GM04503 (cell line): ENCODE data around the gene CKAP2L.

Experiments used
- DNase-seq: peaks from one replicate; pipeline ENCODE4 v3.0.0-alpha.2; 2012; ENCODE audit warnings: low read depth

Gene CKAP2L

GRCh38 chr2:112762276-112762675 lies 2.1 kb downstream of the CKAP2L start:
- no peak for DNase-seq

DNA sequence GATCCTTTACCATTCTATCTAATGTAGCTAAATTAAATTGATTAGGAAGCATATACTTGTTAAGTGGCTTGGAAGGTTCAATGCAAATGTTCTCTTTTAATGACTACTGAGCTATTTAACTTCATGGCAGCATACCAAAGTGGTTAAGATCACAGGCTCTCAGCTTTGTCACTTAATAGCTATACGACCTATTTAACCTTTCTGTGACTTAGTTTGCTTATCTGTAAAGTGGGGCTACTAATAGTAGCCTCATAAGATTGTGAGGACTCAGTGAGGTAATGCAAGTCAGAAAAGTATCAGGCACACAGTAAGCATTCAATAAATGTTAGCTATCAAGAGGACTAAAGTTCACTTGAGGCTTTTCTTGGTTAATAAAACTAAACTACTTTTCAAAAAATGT lies 4.3 kb downstream of the CKAP2L start:
- no peak for DNase-seq

DNA sequence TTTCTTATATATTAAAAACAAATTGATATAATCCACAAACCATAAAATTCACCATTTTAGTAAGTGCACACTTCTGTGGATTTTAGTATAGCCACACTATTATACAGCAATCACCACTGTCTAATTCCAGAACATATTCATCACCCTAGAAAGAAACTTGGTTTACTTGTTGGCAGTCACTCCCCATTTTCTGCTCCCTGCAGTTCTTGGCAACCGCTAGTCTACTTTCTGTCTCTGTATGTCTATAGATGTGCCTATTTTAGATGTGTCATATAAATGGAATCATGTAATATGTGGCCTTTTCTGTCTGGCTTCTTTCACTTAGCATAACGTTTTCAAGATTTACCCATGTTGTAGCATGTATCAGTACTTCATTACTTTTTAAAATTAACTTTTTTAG lies 5.7 kb downstream of the CKAP2L start:
- DNase-seq, result no peak

GRCh38 chr2:112757265-112757664 lies 7.1 kb downstream of the CKAP2L start:
- no peak for DNase-seq

DNA sequence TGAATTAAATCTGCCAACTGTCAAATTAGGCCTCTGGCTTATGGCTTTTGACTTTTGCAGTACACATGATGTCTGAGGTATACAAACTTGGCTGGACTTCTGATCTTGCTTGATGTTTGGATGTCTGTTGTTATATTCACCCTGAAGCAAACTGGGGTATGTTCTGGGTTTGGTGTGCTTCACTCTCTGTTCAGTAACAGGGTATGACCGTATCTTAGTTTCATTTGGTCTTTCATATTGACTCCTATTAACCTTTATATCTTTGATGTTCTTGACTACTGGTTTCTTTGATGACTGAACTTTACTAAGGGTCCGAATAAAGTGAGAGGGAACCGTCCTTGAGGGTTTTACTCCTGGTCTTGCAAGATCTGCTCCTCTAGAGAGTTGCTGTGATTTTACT lies 8.2 kb downstream of the CKAP2L start:
- no peak for DNase-seq

GRCh38 chr2:112755444-112755843 lies 9.0 kb downstream of the CKAP2L start:
- no peak for DNase-seq

DNA sequence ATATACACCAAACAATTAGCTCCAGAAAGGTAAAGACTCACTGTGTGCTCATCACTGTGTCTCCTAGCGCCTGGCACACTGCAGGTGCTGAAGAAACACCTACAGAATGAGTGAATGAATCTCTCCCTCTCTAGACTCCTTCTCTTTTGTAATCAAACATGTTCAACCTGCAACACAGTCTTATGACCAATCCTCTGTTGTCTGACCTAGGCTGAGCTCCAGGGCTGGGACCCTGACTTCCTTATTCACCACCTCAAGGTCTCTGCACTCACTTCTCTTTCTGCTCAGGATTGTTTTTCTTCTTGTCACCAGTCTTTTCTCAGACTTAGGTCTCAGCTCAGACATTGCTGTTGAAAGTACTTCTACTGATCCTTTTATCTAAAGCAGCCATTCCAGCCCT lies 9.8 kb downstream of the CKAP2L start:
- no peak for DNase-seq

DNA sequence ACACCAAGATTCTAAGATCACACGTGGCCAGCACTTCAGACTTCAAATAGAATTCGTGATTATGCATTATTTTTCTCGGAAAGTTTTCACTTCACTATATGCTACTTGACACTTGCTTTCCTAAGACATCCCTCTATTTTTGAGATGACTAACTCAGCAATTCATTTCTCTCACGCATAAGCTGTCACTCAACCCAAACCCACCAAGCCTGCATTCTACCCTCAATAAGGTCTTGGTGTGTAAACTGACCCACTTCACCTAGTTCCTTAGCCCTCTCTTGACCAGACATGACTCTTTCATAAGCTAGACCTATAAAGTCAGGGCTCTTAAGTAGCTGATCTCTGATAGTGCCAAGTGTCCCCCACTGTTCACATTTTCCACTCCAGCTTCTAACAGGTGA lies 11.7 kb downstream of the CKAP2L start:
- no peak for DNase-seq

GRCh38 chr2:112751451-112752197 lies 12.8 kb downstream of the CKAP2L start:
- no peak for DNase-seq

DNA sequence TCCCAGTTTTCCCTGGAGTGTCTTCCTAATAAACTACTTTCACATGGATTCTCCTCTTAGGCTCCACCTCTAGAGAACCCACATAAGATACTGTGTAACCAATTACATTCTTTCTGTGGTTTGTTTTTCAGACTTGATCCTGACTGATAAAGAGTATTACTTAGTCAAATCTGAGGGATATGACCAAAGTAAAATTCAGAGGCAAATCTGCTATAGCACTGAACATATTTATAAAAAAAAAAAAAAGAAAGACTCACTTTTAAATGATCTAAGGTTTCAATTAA lies 13.9 kb downstream of the CKAP2L start:
- DNase-seq, result no peak

GRCh38 chr2:112749755-112750559 lies 14.5 kb downstream of the CKAP2L start:
- DNase-seq, result no peak

DNA sequence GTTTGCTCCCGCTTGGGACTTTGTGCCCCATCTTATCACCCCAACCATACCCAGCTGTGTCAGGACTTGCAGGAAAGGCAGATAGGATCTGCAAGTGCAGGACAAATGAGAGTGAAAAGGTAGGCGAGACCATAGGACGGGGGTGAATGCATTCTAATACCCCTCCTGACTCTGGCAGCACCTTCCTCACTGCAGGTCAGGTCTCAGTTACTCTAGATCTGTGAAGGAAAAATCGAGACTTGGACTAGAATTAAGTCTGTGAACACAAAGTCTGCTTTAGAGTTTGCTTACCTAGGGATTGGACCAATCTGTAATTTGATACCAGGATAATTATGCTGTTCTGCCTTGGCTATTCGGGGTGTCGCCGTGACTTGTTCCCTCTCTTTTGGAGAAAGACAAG lies 23.9 kb downstream of the CKAP2L start:
- no peak for DNase-seq

- DNase-seq, result no peak
These were observed 26.7 kb downstream of the CKAP2L start for GRCh38 chr2:112737542-112738232.

DNA sequence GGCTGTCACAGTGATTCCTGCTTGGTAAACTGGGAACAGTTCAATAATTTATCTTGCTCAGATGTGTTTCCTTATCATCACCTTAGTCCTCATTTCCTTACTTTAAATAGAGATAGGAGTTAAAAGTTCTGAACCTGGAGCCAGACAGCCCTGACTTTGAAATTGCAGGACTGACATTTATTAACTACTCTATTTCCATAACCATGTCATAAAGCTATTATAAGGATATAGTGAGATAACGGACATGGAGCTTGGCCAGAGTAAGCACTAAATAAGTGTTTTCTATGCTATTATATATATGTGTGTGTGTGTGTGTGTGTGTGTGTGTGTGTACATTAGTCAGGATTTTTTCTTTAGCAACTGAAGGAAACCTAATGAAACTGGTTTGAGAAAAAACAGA lies 30.5 kb downstream of the CKAP2L start:
- no peak for DNase-seq

DNA sequence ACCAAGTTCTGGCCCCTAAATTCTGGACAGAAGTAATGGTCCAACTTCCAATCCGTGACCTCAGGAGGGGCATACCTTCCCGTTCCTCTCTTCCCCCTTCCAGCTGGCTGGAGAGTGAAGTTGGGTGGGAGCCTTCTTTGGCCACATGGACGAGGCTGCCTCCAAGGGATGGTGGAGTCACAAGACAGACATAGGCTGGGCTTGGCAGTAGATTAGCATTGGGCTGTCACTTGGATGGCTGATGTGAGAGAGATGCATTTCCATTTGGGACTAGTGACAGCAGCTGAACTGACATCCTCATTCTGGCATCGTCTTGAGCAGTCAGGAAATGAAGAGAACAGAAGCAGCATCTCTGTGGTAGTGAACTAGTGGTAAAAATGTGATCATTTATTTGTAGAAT lies 31.0 kb downstream of the CKAP2L start:
- no peak for DNase-seq

GRCh38 chr2:112731479-112731878 lies 32.9 kb downstream of the CKAP2L start:
- DNase-seq, result no peak

DNA sequence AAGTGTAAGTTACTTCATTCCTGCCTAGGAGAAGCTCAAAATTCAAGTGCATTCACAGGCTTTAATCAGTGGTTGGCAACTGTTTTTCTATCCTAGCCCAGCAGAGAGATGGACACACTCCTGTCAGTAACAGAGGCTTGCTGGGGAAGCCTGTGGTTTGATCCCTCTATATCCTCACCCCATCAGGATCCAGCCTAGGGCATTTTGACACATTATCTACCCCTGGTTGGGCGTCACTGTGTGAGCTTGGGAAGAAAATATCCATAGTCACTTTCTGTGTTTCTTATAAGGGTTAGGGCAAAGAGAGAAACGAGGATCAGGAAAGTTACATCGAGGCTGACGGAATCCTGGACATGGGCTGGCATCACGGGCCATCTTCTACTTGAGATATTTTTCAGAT lies 33.6 kb downstream of the CKAP2L start:
- DNase-seq, result no peak

- no peak for DNase-seq
These were observed 34.2 kb downstream of the CKAP2L start for GRCh38 chr2:112730216-112730615.

GRCh38 chr2:112728378-112729175 lies 35.8 kb downstream of the CKAP2L start:
- no peak for DNase-seq

- no peak for DNase-seq
These were observed 36.4 kb downstream of the CKAP2L start for GRCh38 chr2:112728029-112728362.

- no peak for DNase-seq
These were observed 37.0 kb downstream of the CKAP2L start for GRCh38 chr2:112727276-112728028.
